GM12878 (cell line): ENCODE data around the gene REN. TPM values are rescaled to one million over a fixed set of nuclear protein-coding genes. Genes with fewer than 3 reads are reported as not detected.

Source experiments
- ATAC-seq: fragments of 200-7000 bp; cut with Tn5 transposase; 3 replicates; pipeline ENCODE4 v1.9.1; 2020; ENCODE audit warnings: mild to moderate bottlenecking, moderate library complexity
- BruUV-seq: library from RNA; stranded (reverse); fragments of 400-500 nt; replicated peaks from 2 replicates; lab custom pipeline; 2021; lab: Mats Ljungman, UMichigan
- CTCF ChIA-PET: fragments of 300-600 bp; sonication (Branson Sonifier 250); formaldehyde crosslinking; extraction: SDS; loops from one replicate; lab custom pipeline; 2021; ENCODE audit warnings: inconsistent platforms; lab: Yijun Ruan, JAX
- POLR2A ChIA-PET: fragments of 350-600 bp; formaldehyde crosslinking; extraction: SDS; loops from one replicate; lab custom pipeline; 2021; ENCODE audit warnings: inconsistent platforms; lab: Charles Lee
- RAD21 ChIA-PET: fragments of 300-600 bp; sonication (Branson Sonifier 250); formaldehyde crosslinking; loops from one replicate; lab custom pipeline; 2023; ENCODE audit warnings: antibody characterized with exemption; ENCODE audit not compliant: unreplicated experiment; lab: Charles Lee
- SMC1A ChIA-PET: fragments of 300-600 bp; sonication (Branson Sonifier 250); formaldehyde crosslinking; loops from one replicate; lab custom pipeline; 2023; ENCODE audit not compliant: unreplicated experiment, uncharacterized antibody; lab: Charles Lee
- DNase-seq: peaks from one replicate; pipeline ENCODE4 v3.0.0-alpha.2; 2011; ENCODE audit warnings: low read depth, low spot score
- FAIRE-seq: peaks from 3 replicates; lab custom pipeline; 2011; peaks lifted over from hg19 to GRCh38; lab: Jason Lieb, UNC
- H2AFZ ChIP-seq: 2 replicates; pipeline ENCODE4 v1.6.0; 2011; ENCODE audit warnings: low read depth, low read length, control low read depth; ENCODE audit not compliant: control insufficient read depth
- H3K27ac ChIP-seq: 2 replicates; pipeline ENCODE4 v1.5.1; 2011; ENCODE audit warnings: control low read depth; ENCODE audit not compliant: control insufficient read depth, insufficient read depth
- H3K27me3 ChIP-seq, 2 experiments: replicated peaks in 1 of 2; 2 replicates each; pipeline versions ENCODE4 v1.6.0 to v1.6.1; 2011; ENCODE audit warnings: low read length in 1 of 2; ENCODE audit not compliant: control insufficient read depth in 2 of 2, insufficient read depth in 2 of 2
- H3K36me3 ChIP-seq, 2 experiments: 2 replicates each; pipeline ENCODE4 v1.5.1; 2011; ENCODE audit warnings: low read length in 1 of 2; ENCODE audit not compliant: control insufficient read depth in 2 of 2, insufficient read depth in 2 of 2
- H3K4me1 ChIP-seq: 2 replicates; pipeline ENCODE4 v1.6.1; 2011; ENCODE audit warnings: mild to moderate bottlenecking, low read length, moderate library complexity, mixed read lengths; ENCODE audit not compliant: control insufficient read depth, insufficient read depth
- H3K4me2 ChIP-seq: 2 replicates; pipeline ENCODE4 v1.6.0; 2011; ENCODE audit warnings: control low read depth; ENCODE audit not compliant: control insufficient read depth, insufficient read depth
- H3K4me3 ChIP-seq: fragments of 200-600 bp; sonication (generic); 2 replicates; pipeline ENCODE4 v1.5.1; 2016
- H3K79me2 ChIP-seq: 2 replicates; pipeline ENCODE4 v1.6.0; 2011; ENCODE audit warnings: low read length; ENCODE audit not compliant: control insufficient read depth, insufficient read depth
- H3K9ac ChIP-seq: 2 replicates; pipeline ENCODE4 v1.8.0; 2011; ENCODE audit warnings: low read length, control low read depth, mixed read lengths; ENCODE audit not compliant: control insufficient read depth, insufficient read depth
- H3K9me3 ChIP-seq: replicated peaks from 3 replicates; pipeline ENCODE4 v1.5.1; 2011; ENCODE audit warnings: mild to moderate bottlenecking, low read length; ENCODE audit not compliant: control insufficient read depth, insufficient read depth
- H4K20me1 ChIP-seq: 2 replicates; pipeline ENCODE4 v1.6.0; 2011; ENCODE audit not compliant: control insufficient read depth, insufficient read depth
- BHLHE40 ChIP-seq, 2 experiments: fragments of 450-650 bp in 1 of 2; IDR thresholded peaks; 2 replicates each; pipeline ENCODE4 v1.6.1; 2011 to 2017; ENCODE audit warnings: low read depth in 2 of 2, borderline replicate concordance in 1 of 2, improper control_type of control experiment in 1 of 2, low read length in 1 of 2, mild to moderate bottlenecking in 1 of 2
- CTCF ChIP-seq, 3 experiments: IDR thresholded peaks in 2 of 3; conservative IDR thresholded peaks in 1 of 3; 2 replicates each; pipeline ENCODE4 v1.5.1; 2011; ENCODE audit warnings: low read depth in 3 of 3, low read length in 3 of 3, mild to moderate bottlenecking in 3 of 3, control low read depth in 2 of 3, moderate library complexity in 2 of 3, inconsistent platforms in 1 of 3, mixed read lengths in 1 of 3; ENCODE audit not compliant: control insufficient read depth in 2 of 3, insufficient read depth in 1 of 3; ENCODE audit errors: extremely low read depth in 1 of 3
- MXI1 ChIP-seq: fragments of 150-350 bp; IDR thresholded peaks from 2 replicates; pipeline ENCODE4 v1.6.1; 2011; ENCODE audit warnings: low read depth, mild to moderate bottlenecking, inconsistent platforms, low read length, improper control_type of control experiment
- NR2C2 ChIP-seq: IDR thresholded peaks from 2 replicates; pipeline ENCODE4 v1.6.1; 2011; ENCODE audit warnings: borderline replicate concordance, low read depth; ENCODE audit not compliant: control insufficient read depth, insufficient read length
- WGBS: methylation state at CpG from one replicate; pipeline ENCODE4 v1.1.6; 2016; ENCODE audit warnings: low lambda C conversion rate; ENCODE audit not compliant: insufficient replicate concordance, insufficient coverage; ENCODE audit errors: missing lambda C conversion rate; 5-methylcytosine and 5-hydroxymethylcytosine counted together
- in situ Hi-C: fragments of 300-500 bp; cut with MboI; formaldehyde crosslinking; loops from 9 replicates; pipeline ENCODE4 v1.14.3; 2018; ENCODE audit warnings: mixed read lengths
- intact Hi-C: fragments of 100-400 bp; cut with micrococcal nuclease; formaldehyde crosslinking; loops from one replicate; pipeline ENCODE4 v1.14.2; 2022; ENCODE audit not compliant: unreplicated experiment
- polyA plus RNA-seq, 11 experiments: library from polyadenylated mRNA; depleted of rRNA in 4 of 11; unstranded in 6 of 11; stranded (reverse) in 5 of 11; fragments of >200 nt; fragmentation: Nextera tagmentation in 4 of 11; fragmentation: Illumina TruSeq in 1 of 11; extraction: Ambion mirVana in 4 of 11; extraction: Trizol in 1 of 11; gene quantifications; 1 replicate in 1 of 11; 2 replicates in 10 of 11; pipeline versions ENCODE4 v1.2.1 to v1.2.3, GENCODE V29; 2011 to 2016; ENCODE audit warnings: inconsistent platforms in 2 of 11, missing spikeins in 2 of 11, low read depth in 1 of 11
- total RNA-seq, 4 experiments: library from RNA; depleted of rRNA in 3 of 4; stranded (reverse); fragments of >200 nt in 3 of 4; fragmentation: Illumina TruSeq in 1 of 4; extraction: Trizol in 1 of 4; gene quantifications; 2 replicates each; pipeline versions ENCODE4 v1.2.1 to v1.2.3, GENCODE V29; 2013 to 2021

REN gene
- total and polyA plus RNA-seq, 10 of the 15 experiments (the other 5 are each of a cell fraction or from before 2014, with no cell fraction given), result not detected

DNA sequence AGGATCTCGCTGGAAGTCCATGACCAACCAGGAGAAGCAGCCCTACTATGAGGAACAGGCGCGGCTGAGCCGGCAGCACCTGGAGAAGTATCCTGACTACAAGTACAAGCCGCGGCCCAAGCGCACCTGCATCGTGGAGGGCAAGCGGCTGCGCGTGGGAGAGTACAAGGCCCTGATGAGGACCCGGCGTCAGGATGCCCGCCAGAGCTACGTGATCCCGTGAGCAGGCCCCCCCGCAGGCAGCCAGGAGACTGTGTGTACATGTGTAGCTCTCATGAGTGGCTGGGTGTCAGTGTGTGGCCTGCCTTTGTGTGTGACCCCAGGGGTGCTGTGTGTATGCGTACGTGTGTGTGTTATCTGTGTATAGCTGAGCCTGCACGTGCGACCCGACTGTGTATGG, 41.5 kb downstream of the REN start:
- Histone ChIP-seq H2AFZ (no peak overlapping the region), H3K9me3 (no peaks in the 10 kb centered on the region), H3K9ac (no peak overlapping the region), H3K4me3 (no peak overlapping the region), H3K4me1 (no peaks in the 10 kb centered on the region), H3K4me2 (no peak overlapping the region), H3K27ac (no peak overlapping the region), H3K36me3 (no peaks in the 10 kb centered on the region), H4K20me1 (no peaks in the 10 kb centered on the region), H3K27me3 (no peaks in the 10 kb centered on the region; a peak in 2 of 4 replicates)
- CTCF ChIA-PET, result interaction anchor here (0.7 to 2.0 kb wide), 3 partner anchors 252 to 311 kb away, joined by 3 to 7 read pairs (median 4); no protein-coding TSS in a partner anchor
- POLR2A ChIA-PET, result no interaction called here
- RAD21 ChIA-PET, result interaction anchor here (1.2 to 1.4 kb wide), 2 partner anchors 65 to 252 kb away, joined by 3 to 4 read pairs; no protein-coding TSS in a partner anchor
- ATAC-seq, result no peak
- TF ChIP-seq CTCF (IDR thresholded peaks at IDR 0.05 in 2 of 3, conservative IDR thresholded peaks at IDR 0.05 in 1 of 3; ENCODE audit: control insufficient read depth in 2 of 3, extremely low read depth in 1 of 3, insufficient read depth in 1 of 3, low read depth in 3 of 3, low read length in 3 of 3), result no peak
- TF ChIP-seq BHLHE40 (IDR thresholded peaks at IDR 0.05; ENCODE audit: borderline replicate concordance in 1 of 2, low read depth in 2 of 2, low read length in 1 of 2), result no peak
- no peak for TF ChIP-seq MXI1
- TF ChIP-seq NR2C2, result no peak
- TF ChIP-seq, all 136 proteins: peak for 0
- SMC1A ChIA-PET, result interaction anchor here (0.7 kb wide), 1 partner anchor 251 kb away, joined by 3 read pairs; no protein-coding TSS in a partner anchor
- BruUV-seq, result no TSS peak
- WGBS, result 57% methylated on average over 22 of the region's 22 CpGs
- no peaks in the 10 kb centered on the region for H3K79me2 ChIP-seq
- DNase-seq (no peak), FAIRE-seq (no peak)
- intact Hi-C loops, result no loop called here
- in situ Hi-C loops, result loop anchor here (5.0 kb wide), 1 partner anchor 262 kb away; the partner anchor contains the start of gene SNRPE
